ENCODE data around the gene KAZALD1. TPM values are rescaled to one million over a fixed set of nuclear protein-coding genes. Genes with fewer than 3 reads are reported as not detected.

KAZALD1 gene
- total and polyA plus RNA-seq, 10 of the 15 experiments (the other 5 are each of a cell fraction or from before 2014, with no cell fraction given) = 0.10 to 4.3 (median 1.9) TPM

DNA sequence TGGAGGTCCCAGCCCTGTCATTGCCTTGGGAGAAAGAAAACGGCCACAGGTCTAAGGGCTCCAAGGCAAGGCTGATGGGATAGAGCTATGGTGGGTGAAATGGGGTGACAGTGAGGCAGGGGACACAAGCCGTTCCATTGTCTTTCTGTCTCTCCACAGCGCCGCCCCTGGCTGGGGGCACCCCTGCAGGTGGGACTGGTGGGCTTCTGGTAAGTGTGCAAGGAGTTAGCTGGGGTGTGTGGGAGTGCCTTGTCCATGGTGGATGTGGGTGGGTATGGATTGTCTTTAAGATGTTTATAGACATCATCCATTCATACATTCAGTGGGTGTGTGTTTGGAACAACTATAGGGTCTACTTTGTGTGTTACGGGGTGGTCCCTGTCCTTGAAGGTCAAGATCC, 23.3 kb upstream of the KAZALD1 start:
- Histone ChIP-seq H3K9ac (ENCODE audit: control insufficient read depth, insufficient read depth, low read length) (no peak overlapping the region), H3K36me3 (ENCODE audit: control insufficient read depth in 2 of 2, insufficient read depth in 2 of 2, low read length in 1 of 2) (no peaks in the 10 kb centered on the region), H3K9me3 (replicated peaks; ENCODE audit: control insufficient read depth, insufficient read depth, low read length) (no peaks in the 10 kb centered on the region), H3K27ac (ENCODE audit: control insufficient read depth, insufficient read depth) (no peak overlapping the region), H3K4me3 (no peak overlapping the region), H3K4me2 (ENCODE audit: control insufficient read depth, insufficient read depth) (no peak overlapping the region), H2AFZ (ENCODE audit: control insufficient read depth, low read depth, low read length) (no peak overlapping the region), H3K4me1 (ENCODE audit: control insufficient read depth, insufficient read depth, low read length) (peaks cover 5% of the 10 kb centered on the region; the same call in 1 of the 2 replicates), H4K20me1 (ENCODE audit: control insufficient read depth, insufficient read depth) (no peaks in the 10 kb centered on the region), H3K27me3 (replicated peaks in 1 of 2; ENCODE audit: control insufficient read depth in 2 of 2, insufficient read depth in 2 of 2, low read length in 1 of 2) (no peaks in the 10 kb centered on the region), H3K79me2 (ENCODE audit: control insufficient read depth, insufficient read depth, low read length) (no peaks in the 10 kb centered on the region)
- ChIA-PET CTCF (interaction anchor here (3.6 to 24.4 kb wide), 3 partner anchors 22 to 104 kb away, joined by 18 to 885 read pairs (median 90); partner anchors contain the start of gene KAZALD1), RAD21 (ENCODE audit: unreplicated experiment) (interaction anchor here (0.6 kb wide), 1 partner anchor 764 kb away, joined by 3 read pairs; no protein-coding TSS in a partner anchor), POLR2A (no interaction called here), SMC1A (ENCODE audit: uncharacterized antibody, unreplicated experiment) (interaction anchor here (1.2 to 1.3 kb wide), 2 partner anchors 12 to 19 kb away, joined by 3 to 5 read pairs; no protein-coding TSS in a partner anchor)
- ATAC-seq = no peak
- in situ Hi-C loops (cut with MboI) = loop anchor here (5.0 kb wide), 1 partner anchor 104 kb away; no protein-coding TSS in a partner anchor
- BruUV-seq (replicated peaks) = no TSS peak
- no peak for DNase-seq (ENCODE audit: low read depth, low spot score)
- no peak for FAIRE-seq
- TF ChIP-seq NFIC (IDR thresholded peaks at IDR 0.05; ENCODE audit: low read depth, low read length) = no peak
- TF ChIP-seq KAT2A (conservative IDR thresholded peaks at IDR 0.05; ENCODE audit: control insufficient read depth, low read depth, low read length) = no peak
- TF ChIP-seq MXI1 (IDR thresholded peaks at IDR 0.05; ENCODE audit: low read depth, low read length) = no peak
- no peak for TF ChIP-seq YY1 (IDR thresholded peaks at IDR 0.05; ENCODE audit: low read depth, low read length)
- TF ChIP-seq FOXK2 (IDR thresholded peaks at IDR 0.05) = no peak
- no peak for TF ChIP-seq POU2F2 (IDR thresholded peaks at IDR 0.05; ENCODE audit: borderline replicate concordance, low read depth, low read length)
- no peak for TF ChIP-seq BRCA1 (IDR thresholded peaks at IDR 0.05; ENCODE audit: low read depth, low read length)
- TF ChIP-seq, protein P1, sequence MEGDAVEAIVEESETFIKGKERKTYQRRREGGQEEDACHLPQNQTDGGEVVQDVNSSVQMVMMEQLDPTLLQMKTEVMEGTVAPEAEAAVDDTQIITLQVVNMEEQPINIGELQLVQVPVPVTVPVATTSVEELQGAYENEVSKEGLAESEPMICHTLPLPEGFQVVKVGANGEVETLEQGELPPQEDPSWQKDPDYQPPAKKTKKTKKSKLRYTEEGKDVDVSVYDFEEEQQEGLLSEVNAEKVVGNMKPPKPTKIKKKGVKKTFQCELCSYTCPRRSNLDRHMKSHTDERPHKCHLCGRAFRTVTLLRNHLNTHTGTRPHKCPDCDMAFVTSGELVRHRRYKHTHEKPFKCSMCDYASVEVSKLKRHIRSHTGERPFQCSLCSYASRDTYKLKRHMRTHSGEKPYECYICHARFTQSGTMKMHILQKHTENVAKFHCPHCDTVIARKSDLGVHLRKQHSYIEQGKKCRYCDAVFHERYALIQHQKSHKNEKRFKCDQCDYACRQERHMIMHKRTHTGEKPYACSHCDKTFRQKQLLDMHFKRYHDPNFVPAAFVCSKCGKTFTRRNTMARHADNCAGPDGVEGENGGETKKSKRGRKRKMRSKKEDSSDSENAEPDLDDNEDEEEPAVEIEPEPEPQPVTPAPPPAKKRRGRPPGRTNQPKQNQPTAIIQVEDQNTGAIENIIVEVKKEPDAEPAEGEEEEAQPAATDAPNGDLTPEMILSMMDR (IDR thresholded peaks at IDR 0.05 in 2 of 3, conservative IDR thresholded peaks at IDR 0.05 in 1 of 3; ENCODE audit: control insufficient read depth in 2 of 3, extremely low read depth in 1 of 3, insufficient read depth in 1 of 3, low read depth in 3 of 3, low read length in 3 of 3) = no peak
- 38% methylated on average over 5 of the region's 5 CpGs for WGBS (ENCODE audit: insufficient coverage, insufficient replicate concordance, low lambda C conversion rate, missing lambda C conversion rate)
- intact Hi-C loops (cut with micrococcal nuclease; ENCODE audit: unreplicated experiment) = no loop called here

Measured in GM12878 (cell line).